H9 (cell line): ENCODE measurements around the gene LINS1. TPM values are rescaled to one million over a fixed set of nuclear protein-coding genes. Genes with fewer than 3 reads are reported as not detected.
A peak's percentile ranks its signal among the peaks of the same experiment; 100 is the strongest.

Source experiments
- DNase-seq: peaks from one replicate; pipeline ENCODE4 v3.0.0-alpha.2; 2017
- H2AFZ ChIP-seq: one replicate; pipeline ENCODE4 v1.6.1; 2013; ENCODE audit warnings: mild to moderate bottlenecking, low read length, control low read depth, moderate library complexity
- H2AK5ac ChIP-seq: 2 replicates; pipeline ENCODE4 v1.6.1; 2013; ENCODE audit warnings: low read length, control low read depth, mixed read lengths; ENCODE audit not compliant: insufficient read length
- H2BK120ac ChIP-seq: one replicate; pipeline ENCODE4 v1.6.1; 2013; ENCODE audit warnings: low read depth, mild to moderate bottlenecking, low read length, control low read depth, inconsistent platforms; ENCODE audit not compliant: poor library complexity, severe bottlenecking
- H2BK12ac ChIP-seq: 2 replicates; pipeline ENCODE4 v1.6.1; 2013; ENCODE audit warnings: low read length, control low read depth, mixed read lengths, low read depth; ENCODE audit not compliant: insufficient read length
- H2BK15ac ChIP-seq: 2 replicates; pipeline ENCODE4 v1.6.1; 2013; ENCODE audit warnings: low read depth, low read length, control low read depth
- H2BK20ac ChIP-seq: one replicate; pipeline ENCODE4 v1.6.1; 2013; ENCODE audit warnings: low read depth, mild to moderate bottlenecking, low read length, control low read depth, inconsistent platforms; ENCODE audit not compliant: poor library complexity, severe bottlenecking
- H2BK5ac ChIP-seq: 2 replicates; pipeline ENCODE4 v1.6.1; 2013; ENCODE audit warnings: low read length, control low read depth, mixed read lengths; ENCODE audit not compliant: insufficient read length
- H3K14ac ChIP-seq: 2 replicates; pipeline ENCODE4 v1.6.1; 2013; ENCODE audit warnings: low read length, control low read depth; ENCODE audit not compliant: insufficient read depth
- H3K18ac ChIP-seq: 2 replicates; pipeline ENCODE4 v1.6.1; 2013; ENCODE audit warnings: low read depth, mild to moderate bottlenecking, mixed read lengths, low read length, control low read depth; ENCODE audit not compliant: insufficient read length
- H3K23ac ChIP-seq: 2 replicates; pipeline ENCODE4 v1.6.1; 2013; ENCODE audit warnings: low read length, control low read depth, mixed read lengths, low read depth; ENCODE audit not compliant: insufficient read length
- H3K23me2 ChIP-seq: 2 replicates; pipeline ENCODE4 v1.6.1; 2013; ENCODE audit warnings: low read depth, mild to moderate bottlenecking, mixed read lengths, low read length, control low read depth; ENCODE audit not compliant: insufficient read length, poor library complexity, severe bottlenecking
- H3K27ac ChIP-seq: 2 replicates; pipeline ENCODE4 v1.5.1; 2013; ENCODE audit warnings: low read length, control low read depth, mixed read lengths, low read depth; ENCODE audit not compliant: insufficient read length
- H3K27me3 ChIP-seq: 2 replicates; pipeline ENCODE4 v1.6.1; 2013; ENCODE audit warnings: low read length, control low read depth, inconsistent platforms; ENCODE audit not compliant: insufficient read depth
- H3K4ac ChIP-seq: 2 replicates; pipeline ENCODE4 v1.6.1; 2013; ENCODE audit warnings: low read depth, mild to moderate bottlenecking, control low read depth, inconsistent platforms, low read length, moderate library complexity
- H3K4me1 ChIP-seq: 2 replicates; pipeline ENCODE4 v1.6.1; 2013; ENCODE audit warnings: low read length, control low read depth, inconsistent platforms; ENCODE audit not compliant: insufficient read depth
- H3K4me2 ChIP-seq: 2 replicates; pipeline ENCODE4 v1.6.1; 2013; ENCODE audit warnings: low read length, control low read depth, mixed read lengths; ENCODE audit not compliant: insufficient read length, insufficient read depth
- H3K56ac ChIP-seq: 2 replicates; pipeline ENCODE4 v1.6.1; 2013; ENCODE audit warnings: low read depth, mild to moderate bottlenecking, mixed read lengths, low read length, control low read depth; ENCODE audit not compliant: insufficient read length
- H3K79me1 ChIP-seq: 2 replicates; pipeline ENCODE4 v1.6.1; 2013; ENCODE audit warnings: low read depth, mild to moderate bottlenecking, moderate library complexity, low read length, control low read depth, inconsistent platforms; ENCODE audit not compliant: insufficient read depth, poor library complexity, severe bottlenecking
- H3K79me2 ChIP-seq: 2 replicates; pipeline ENCODE4 v1.6.1; 2013; ENCODE audit warnings: low read length, control low read depth, inconsistent platforms; ENCODE audit not compliant: insufficient read depth
- H3K9ac ChIP-seq: 2 replicates; pipeline ENCODE4 v1.6.1; 2013; ENCODE audit warnings: low read length, control low read depth, mixed read lengths; ENCODE audit not compliant: insufficient read length; ENCODE audit errors: extremely low read depth
- H3K9me3 ChIP-seq: one replicate; pipeline ENCODE4 v1.6.1; 2013; ENCODE audit warnings: low read depth, low read length, inconsistent platforms; ENCODE audit not compliant: control insufficient read depth
- H3T11ph ChIP-seq: one replicate; pipeline ENCODE4 v1.6.1; 2013; ENCODE audit warnings: mild to moderate bottlenecking, low read length, control low read depth, inconsistent platforms
- H4K20me1 ChIP-seq: one replicate; pipeline ENCODE4 v1.6.1; 2013; ENCODE audit not compliant: control insufficient read depth, insufficient read length, insufficient read depth
- H4K5ac ChIP-seq: 2 replicates; pipeline ENCODE4 v1.6.1; 2013; ENCODE audit warnings: low read depth, mild to moderate bottlenecking, mixed read lengths, low read length, control low read depth; ENCODE audit not compliant: insufficient read length
- H4K8ac ChIP-seq: replicated peaks from 2 replicates; pipeline ENCODE4 v1.6.1; 2013; ENCODE audit warnings: low read length, control low read depth, mixed read lengths, low read depth; ENCODE audit not compliant: insufficient read length
- H4K91ac ChIP-seq: 2 replicates; pipeline ENCODE4 v1.6.1; 2013; ENCODE audit warnings: low read depth, mild to moderate bottlenecking, moderate library complexity, mixed read lengths, low read length, control low read depth; ENCODE audit not compliant: insufficient read length
- H3K27ac Mint-ChIP-seq, 3 experiments: 2 replicates in 2 of 3; 3 replicates in 1 of 3; pipeline ENCODE4 v1.8.0; 2020 to 2021; ENCODE audit warnings: mixed read lengths in 3 of 3, mild to moderate bottlenecking in 1 of 3, moderate library complexity in 1 of 3
- H3K27me3 Mint-ChIP-seq: 2 replicates; pipeline ENCODE4 v1.8.0; 2021; ENCODE audit warnings: low read depth, mild to moderate bottlenecking, moderate library complexity, mixed read lengths
- H3K36me3 Mint-ChIP-seq, 3 experiments: 2 replicates in 2 of 3; 3 replicates in 1 of 3; pipeline ENCODE4 v1.8.0; 2020 to 2021; ENCODE audit warnings: low read depth in 3 of 3, mixed read lengths in 3 of 3; ENCODE audit not compliant: insufficient read depth in 1 of 3
- H3K4me1 Mint-ChIP-seq, 2 experiments: 2 replicates each; pipeline ENCODE4 v1.8.0; 2020; ENCODE audit warnings: mixed read lengths in 2 of 2
- H3K4me3 Mint-ChIP-seq, 2 experiments: 2 replicates in 1 of 2; 3 replicates in 1 of 2; pipeline ENCODE4 v1.8.0; 2020 to 2021; ENCODE audit warnings: mild to moderate bottlenecking in 2 of 2, mixed read lengths in 2 of 2, moderate library complexity in 1 of 2
- H3K9me3 Mint-ChIP-seq, 2 experiments: 2 replicates in 1 of 2; 3 replicates in 1 of 2; pipeline ENCODE4 v1.8.0; 2020; ENCODE audit warnings: mild to moderate bottlenecking in 2 of 2, mixed read lengths in 2 of 2, moderate library complexity in 1 of 2
- WGBS: extraction: QIAGEN DNeasy Blood & Tissue Kit; methylation state at CpG from one replicate; pipeline ENCODE4 v1.1.7; 2013; ENCODE audit warnings: missing lambda C conversion rate, low lambda C conversion rate, mixed read lengths; ENCODE audit not compliant: insufficient read length; ENCODE audit errors: extremely low coverage; 5-methylcytosine and 5-hydroxymethylcytosine counted together
- total RNA-seq: library from RNA; stranded (reverse); gene quantifications from 2 replicates; pipeline ENCODE4 v1.2.1, GENCODE V29; 2021
- TF ChIP-seq, protein P1 (sequence below): fragments of 200-600 bp; sonication (generic); conservative IDR thresholded peaks from 3 replicates; pipeline ENCODE4 v1.8.0; 2021; ENCODE audit warnings: antibody characterized with exemption, mild to moderate bottlenecking

The LINS1 gene
- total RNA-seq, 1 experiment from 2014 or later: 8.8 TPM

DNA sequence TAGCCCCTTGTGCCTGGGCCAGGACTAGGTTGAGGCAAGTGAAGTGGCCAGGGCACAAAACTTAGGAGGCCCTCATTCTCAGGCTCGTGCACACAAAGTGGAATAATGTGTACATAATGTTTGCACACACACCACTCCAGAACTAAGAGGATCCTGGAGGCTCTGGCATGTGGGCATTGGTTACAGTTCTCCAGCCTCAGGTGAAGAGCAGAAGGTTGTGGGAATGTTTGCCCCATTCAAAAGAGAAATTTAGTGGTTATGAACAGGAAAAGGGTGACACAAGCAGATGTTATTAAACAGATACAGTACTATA is 31.7 kb upstream of the LINS1 start:
- H3T11ph ChIP-seq: no peak overlapping the region
- H3K79me2 ChIP-seq: peaks cover 1% of the 10 kb centered on the region; the same call in 1 of the 2 replicates
- no peak overlapping the region for H4K5ac ChIP-seq
- no peak overlapping the region for H3K9ac ChIP-seq
- no peaks in the 10 kb centered on the region; the same call in 1 of the 2 replicates for H3K4me1 ChIP-seq
- no peak overlapping the region for H2BK20ac ChIP-seq
- no peak overlapping the region for H2BK5ac ChIP-seq
- no peaks in the 10 kb centered on the region for H3K9me3 ChIP-seq
- no peak overlapping the region for H3K27ac ChIP-seq
- H2BK15ac ChIP-seq: no peak overlapping the region
- no CpG with 5 or more reads among the region's 1 CpG for WGBS
- TF ChIP-seq, protein P1, sequence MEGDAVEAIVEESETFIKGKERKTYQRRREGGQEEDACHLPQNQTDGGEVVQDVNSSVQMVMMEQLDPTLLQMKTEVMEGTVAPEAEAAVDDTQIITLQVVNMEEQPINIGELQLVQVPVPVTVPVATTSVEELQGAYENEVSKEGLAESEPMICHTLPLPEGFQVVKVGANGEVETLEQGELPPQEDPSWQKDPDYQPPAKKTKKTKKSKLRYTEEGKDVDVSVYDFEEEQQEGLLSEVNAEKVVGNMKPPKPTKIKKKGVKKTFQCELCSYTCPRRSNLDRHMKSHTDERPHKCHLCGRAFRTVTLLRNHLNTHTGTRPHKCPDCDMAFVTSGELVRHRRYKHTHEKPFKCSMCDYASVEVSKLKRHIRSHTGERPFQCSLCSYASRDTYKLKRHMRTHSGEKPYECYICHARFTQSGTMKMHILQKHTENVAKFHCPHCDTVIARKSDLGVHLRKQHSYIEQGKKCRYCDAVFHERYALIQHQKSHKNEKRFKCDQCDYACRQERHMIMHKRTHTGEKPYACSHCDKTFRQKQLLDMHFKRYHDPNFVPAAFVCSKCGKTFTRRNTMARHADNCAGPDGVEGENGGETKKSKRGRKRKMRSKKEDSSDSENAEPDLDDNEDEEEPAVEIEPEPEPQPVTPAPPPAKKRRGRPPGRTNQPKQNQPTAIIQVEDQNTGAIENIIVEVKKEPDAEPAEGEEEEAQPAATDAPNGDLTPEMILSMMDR: no peak
- no peak overlapping the region for H4K8ac ChIP-seq
- Mint-ChIP-seq H3K36me3 (peaks cover 4 to 30% (median 25%) of the 10 kb centered on the region in 3 experiments; a peak in 6 of 7 replicates), H3K4me1 (peaks cover 47 to 48% of the 10 kb centered on the region in 2 experiments), H3K4me3 (no peak overlapping the region), H3K27ac (peak overlapping the region in 1 of 3 experiments; percentile 56; a peak in 1 of 7 replicates), H3K27me3 (no peaks in the 10 kb centered on the region), H3K9me3 (no peaks in the 10 kb centered on the region)
- no peaks in the 10 kb centered on the region for H3K23me2 ChIP-seq
- H3K27me3 ChIP-seq: no peaks in the 10 kb centered on the region
- no peak overlapping the region for H2BK120ac ChIP-seq
- H3K4ac ChIP-seq: no peak overlapping the region
- peaks cover 3% of the 10 kb centered on the region for H3K79me1 ChIP-seq
- H4K91ac ChIP-seq: no peak overlapping the region
- H3K14ac ChIP-seq: no peak overlapping the region
- no peak overlapping the region for H2AFZ ChIP-seq
- H3K23ac ChIP-seq: no peak overlapping the region
- H3K56ac ChIP-seq: no peak overlapping the region
- H2AK5ac ChIP-seq: no peak overlapping the region
- H3K4me2 ChIP-seq: no peak overlapping the region
- no peak overlapping the region for H3K18ac ChIP-seq
- H2BK12ac ChIP-seq: no peak overlapping the region
- peaks cover 3% of the 10 kb centered on the region for H4K20me1 ChIP-seq
- DNase-seq: no peak
